HEK293 (cell line): ENCODE data around the gene PCID2.
A peak's percentile ranks its signal among the peaks of the same experiment; 100 is the strongest.

Source experiments
- CTCF ChIA-PET: fragments of 350-600 bp; formaldehyde crosslinking; extraction: SDS; loops from one replicate; lab custom pipeline; 2021; ENCODE audit warnings: antibody characterized with exemption; lab: Yijun Ruan, JAX
- POLR2A ChIA-PET: fragments of 300-600 bp; formaldehyde crosslinking; extraction: SDS; loops from one replicate; lab custom pipeline; 2020; ENCODE audit warnings: antibody characterized with exemption, inconsistent platforms; lab: Yijun Ruan, JAX
- H3K27ac ChIP-seq: fragments of 200-500 bp; sonication (Bioruptor generic); 2 replicates; pipeline ENCODE4 v1.5.1; 2014; ENCODE audit warnings: low read depth, low read length, control low read depth, inconsistent platforms; ENCODE audit errors: extremely low read depth
- H3K36me3 ChIP-seq, 2 experiments: fragments of 200-500 bp in 1 of 2; sonication (Bioruptor generic) in 1 of 2; 1 replicate in 1 of 2; 2 replicates in 1 of 2; pipeline ENCODE4 v1.5.1; 2014 to 2017; ENCODE audit warnings: inconsistent platforms in 2 of 2, low read length in 2 of 2; ENCODE audit not compliant: control insufficient read depth in 2 of 2, insufficient read depth in 1 of 2
- H3K4me1 ChIP-seq: fragments of 200-500 bp; sonication (Bioruptor generic); 2 replicates; pipeline ENCODE4 v1.5.1; 2014; ENCODE audit warnings: mild to moderate bottlenecking, low read length, inconsistent platforms; ENCODE audit not compliant: control insufficient read depth, insufficient read depth
- H3K4me3 ChIP-seq: 2 replicates; pipeline ENCODE4 v1.5.1; 2011; ENCODE audit warnings: low read depth, mild to moderate bottlenecking, control low read depth, low read length, moderate library complexity
- H3K9me3 ChIP-seq: fragments of 200-500 bp; sonication (Bioruptor generic); 2 replicates; pipeline ENCODE4 v1.5.1; 2014; ENCODE audit warnings: low read depth, low read length, inconsistent platforms; ENCODE audit not compliant: control insufficient read depth, insufficient read depth
- ELK4 ChIP-seq: IDR thresholded peaks from 2 replicates; pipeline ENCODE4 v1.6.1; 2011; ENCODE audit warnings: mild to moderate bottlenecking, low read depth, low read length, borderline replicate concordance
- GFI1B ChIP-seq: fragments of 450-650 bp; formaldehyde crosslinking; IDR thresholded peaks from 2 replicates; pipeline ENCODE4 v1.5.1; 2016; ENCODE audit warnings: missing biosample characterization, missing genetic modification characterization
- IKZF3 ChIP-seq: fragments of 450-650 bp; IDR thresholded peaks from 2 replicates; pipeline ENCODE4 v1.5.0; 2018; ENCODE audit warnings: missing biosample characterization, mild to moderate bottlenecking, missing genetic modification characterization, moderate library complexity
- KLF7 ChIP-seq: fragments of 450-650 bp; formaldehyde crosslinking; IDR thresholded peaks from 2 replicates; pipeline ENCODE4 v1.5.1; 2016; ENCODE audit warnings: missing biosample characterization, missing genetic modification characterization, borderline replicate concordance
- RBAK ChIP-seq: fragments of 450-650 bp; formaldehyde crosslinking; IDR thresholded peaks from 2 replicates; pipeline ENCODE4 v1.5.1; 2016; ENCODE audit warnings: missing biosample characterization, missing genetic modification characterization
- TCF7L2 ChIP-seq: IDR thresholded peaks from 2 replicates; pipeline ENCODE4 v1.6.1; 2011; ENCODE audit warnings: low read depth, mild to moderate bottlenecking, inconsistent platforms, low read length, moderate library complexity, borderline replicate concordance
- YY2 ChIP-seq: fragments of 450-650 bp; formaldehyde crosslinking; IDR thresholded peaks from 2 replicates; pipeline ENCODE4 v1.5.1; 2016; ENCODE audit warnings: missing biosample characterization, missing genetic modification characterization
- ZBTB17 ChIP-seq: fragments of 450-650 bp; formaldehyde crosslinking; IDR thresholded peaks from 2 replicates; pipeline ENCODE4 v1.5.1; 2016; ENCODE audit warnings: missing biosample characterization, missing genetic modification characterization
- ZNF121 ChIP-seq: fragments of 450-650 bp; formaldehyde crosslinking; IDR thresholded peaks from 2 replicates; pipeline ENCODE4 v1.5.1; 2016; ENCODE audit warnings: missing biosample characterization, missing genetic modification characterization
- ZNF184 ChIP-seq: fragments of 450-650 bp; IDR thresholded peaks from 2 replicates; pipeline ENCODE4 v1.5.1; 2018; ENCODE audit warnings: missing biosample characterization, mild to moderate bottlenecking, missing genetic modification characterization
- ZNF202 ChIP-seq: fragments of 450-650 bp; formaldehyde crosslinking; IDR thresholded peaks from 2 replicates; pipeline ENCODE4 v1.5.1; 2016; ENCODE audit warnings: missing biosample characterization, missing genetic modification characterization, borderline replicate concordance
- ZNF214 ChIP-seq: fragments of 450-650 bp; formaldehyde crosslinking; IDR thresholded peaks from 2 replicates; pipeline ENCODE4 v1.5.1; 2017; ENCODE audit warnings: missing biosample characterization, mild to moderate bottlenecking, missing genetic modification characterization, borderline replicate concordance
- ZNF366 ChIP-seq: fragments of 450-650 bp; formaldehyde crosslinking; conservative IDR thresholded peaks from 2 replicates; pipeline ENCODE4 v1.5.1; 2016; ENCODE audit warnings: missing biosample characterization, missing genetic modification characterization
- ZNF473 ChIP-seq: fragments of 450-650 bp; formaldehyde crosslinking; IDR thresholded peaks from 2 replicates; pipeline ENCODE4 v1.5.1; 2017; ENCODE audit warnings: missing biosample characterization, missing genetic modification characterization
- ZNF501 ChIP-seq: fragments of 450-650 bp; formaldehyde crosslinking; IDR thresholded peaks from 2 replicates; pipeline ENCODE4 v1.5.1; 2016; ENCODE audit warnings: missing biosample characterization, missing genetic modification characterization
- ZNF558 ChIP-seq: fragments of 450-650 bp; formaldehyde crosslinking; IDR thresholded peaks from 2 replicates; pipeline ENCODE4 v1.5.1; 2016; ENCODE audit warnings: missing biosample characterization, missing genetic modification characterization
- ZNF645 ChIP-seq: fragments of 450-650 bp; formaldehyde crosslinking; IDR thresholded peaks from 2 replicates; pipeline ENCODE4; 2016; ENCODE audit warnings: missing biosample characterization, missing genetic modification characterization
- ZNF677 ChIP-seq: fragments of 450-650 bp; IDR thresholded peaks from 2 replicates; pipeline ENCODE4 v1.5.0; 2018; ENCODE audit warnings: missing biosample characterization, mild to moderate bottlenecking, missing genetic modification characterization, moderate library complexity
- ZNF704 ChIP-seq: fragments of 450-650 bp; formaldehyde crosslinking; IDR thresholded peaks from 2 replicates; pipeline ENCODE4 v1.5.1; 2016; ENCODE audit warnings: missing biosample characterization, missing genetic modification characterization
- ZNF791 ChIP-seq: fragments of 450-650 bp; formaldehyde crosslinking; IDR thresholded peaks from 2 replicates; pipeline ENCODE4 v1.5.1; 2016; ENCODE audit warnings: missing biosample characterization, missing genetic modification characterization
- ZSCAN23 ChIP-seq: fragments of 450-650 bp; formaldehyde crosslinking; IDR thresholded peaks from 2 replicates; pipeline ENCODE4 v1.5.1; 2016; ENCODE audit warnings: missing biosample characterization, missing genetic modification characterization
- TF ChIP-seq, protein P1 (sequence below): fragments of 450-650 bp; formaldehyde crosslinking; IDR thresholded peaks from 2 replicates; pipeline ENCODE4 v1.5.1; 2016; ENCODE audit warnings: missing biosample characterization, missing genetic modification characterization
- TF ChIP-seq, protein P2 (sequence below): fragments of 450-650 bp; formaldehyde crosslinking; IDR thresholded peaks from 2 replicates; pipeline ENCODE4 v1.5.1; 2016; ENCODE audit warnings: missing biosample characterization, missing genetic modification characterization
- TF ChIP-seq, protein P3 (sequence below): fragments of 450-650 bp; formaldehyde crosslinking; IDR thresholded peaks from 2 replicates; pipeline ENCODE4 v1.5.1; 2016; ENCODE audit warnings: missing biosample characterization, missing genetic modification characterization

PCID2 gene

GRCh38 chr13:113152691-113152983, 55.8 kb downstream of the PCID2 start:
- TF ChIP-seq TCF7L2 (no peak), GFI1B (tag by site-specific recombination) (no peak), ZBTB17 (0 out of 2 replicates have a peak, but pooled peaks have one; percentile 11), ZNF202 (tag by site-specific recombination) (peak; percentile 20; the same call in 1 of the 2 replicates), ZNF214 (tag by site-specific recombination) (no peak), ZNF121 (tag by site-specific recombination) (no peak), RBAK (tag by site-specific recombination) (no peak), ZNF645 (tag by site-specific recombination) (no peak), YY2 (tag by site-specific recombination) (no peak), ZNF501 (tag by site-specific recombination) (no peak), ZNF677 (no peak), ELK4 (no peak), ZNF473 (tag by site-specific recombination) (no peak), ZNF558 (no peak), ZNF791 (tag by site-specific recombination) (no peak), ZNF704 (tag by site-specific recombination) (no peak), IKZF3 (tag by site-specific recombination) (no peak), ZSCAN23 (tag by site-specific recombination) (no peak), KLF7 (no peak), ZNF184 (tag by site-specific recombination) (no peak), ZNF366 (tag by site-specific recombination) (peak; percentile 63)
- TF ChIP-seq, protein P1, sequence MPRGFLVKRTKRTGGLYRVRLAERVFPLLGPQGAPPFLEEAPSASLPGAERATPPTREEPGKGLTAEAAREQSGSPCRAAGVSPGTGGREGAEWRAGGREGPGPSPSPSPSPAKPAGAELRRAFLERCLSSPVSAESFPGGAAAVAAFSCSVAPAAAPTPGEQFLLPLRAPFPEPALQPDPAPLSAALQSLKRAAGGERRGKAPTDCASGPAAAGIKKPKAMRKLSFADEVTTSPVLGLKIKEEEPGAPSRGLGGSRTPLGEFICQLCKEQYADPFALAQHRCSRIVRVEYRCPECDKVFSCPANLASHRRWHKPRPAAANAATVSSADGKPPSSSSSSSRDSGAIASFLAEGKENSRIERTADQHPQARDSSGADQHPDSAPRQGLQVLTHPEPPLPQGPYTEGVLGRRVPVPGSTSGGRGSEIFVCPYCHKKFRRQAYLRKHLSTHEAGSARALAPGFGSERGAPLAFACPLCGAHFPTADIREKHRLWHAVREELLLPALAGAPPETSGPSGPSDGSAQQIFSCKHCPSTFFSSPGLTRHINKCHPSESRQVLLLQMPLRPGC (tag by site-specific recombination): no peak
- TF ChIP-seq, protein P2, sequence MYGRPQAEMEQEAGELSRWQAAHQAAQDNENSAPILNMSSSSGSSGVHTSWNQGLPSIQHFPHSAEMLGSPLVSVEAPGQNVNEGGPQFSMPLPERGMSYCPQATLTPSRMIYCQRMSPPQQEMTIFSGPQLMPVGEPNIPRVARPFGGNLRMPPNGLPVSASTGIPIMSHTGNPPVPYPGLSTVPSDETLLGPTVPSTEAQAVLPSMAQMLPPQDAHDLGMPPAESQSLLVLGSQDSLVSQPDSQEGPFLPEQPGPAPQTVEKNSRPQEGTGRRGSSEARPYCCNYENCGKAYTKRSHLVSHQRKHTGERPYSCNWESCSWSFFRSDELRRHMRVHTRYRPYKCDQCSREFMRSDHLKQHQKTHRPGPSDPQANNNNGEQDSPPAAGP (tag by site-specific recombination): no peak
- TF ChIP-seq, protein P3, sequence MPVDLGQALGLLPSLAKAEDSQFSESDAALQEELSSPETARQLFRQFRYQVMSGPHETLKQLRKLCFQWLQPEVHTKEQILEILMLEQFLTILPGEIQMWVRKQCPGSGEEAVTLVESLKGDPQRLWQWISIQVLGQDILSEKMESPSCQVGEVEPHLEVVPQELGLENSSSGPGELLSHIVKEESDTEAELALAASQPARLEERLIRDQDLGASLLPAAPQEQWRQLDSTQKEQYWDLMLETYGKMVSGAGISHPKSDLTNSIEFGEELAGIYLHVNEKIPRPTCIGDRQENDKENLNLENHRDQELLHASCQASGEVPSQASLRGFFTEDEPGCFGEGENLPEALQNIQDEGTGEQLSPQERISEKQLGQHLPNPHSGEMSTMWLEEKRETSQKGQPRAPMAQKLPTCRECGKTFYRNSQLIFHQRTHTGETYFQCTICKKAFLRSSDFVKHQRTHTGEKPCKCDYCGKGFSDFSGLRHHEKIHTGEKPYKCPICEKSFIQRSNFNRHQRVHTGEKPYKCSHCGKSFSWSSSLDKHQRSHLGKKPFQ (tag by site-specific recombination): no peak
- no peaks in the 10 kb centered on the region for H3K9me3 ChIP-seq
- H3K36me3 ChIP-seq: no peaks in the 10 kb centered on the region
- H3K4me3 ChIP-seq: no peak overlapping the region
- H3K4me1 ChIP-seq: peaks cover 2% of the 10 kb centered on the region
- ChIA-PET POLR2A (no interaction called here), CTCF (no interaction called here)
- H3K27ac ChIP-seq: no peak overlapping the region
